Kidney (tissue), 14 donors: ENCODE measurements around the gene TRIM44. TPM values are rescaled to one million over a fixed set of nuclear protein-coding genes. Genes with fewer than 3 reads are reported as not detected.

Experiments
- DNase-seq, 5 donors: peaks; one replicate each; pipeline ENCODE4 v3.0.0-alpha.2; 2013 to 2020
- FAIRE-seq: peaks from 2 replicates; lab custom pipeline; 2012; peaks lifted over from hg19 to GRCh38; lab: Jason Lieb, UNC
- H3K27ac ChIP-seq, 2 donors: one replicate each; pipeline ENCODE4 v1.7.0; 2013; ENCODE audit warnings: low read depth in 2 of 2, low read length in 2 of 2, inconsistent platforms in 1 of 2
- H3K27me3 ChIP-seq: one replicate; pipeline ENCODE4 v1.7.1; 2013; ENCODE audit warnings: low read length, inconsistent platforms; ENCODE audit not compliant: control insufficient read depth, insufficient read depth
- H3K36me3 ChIP-seq, 3 donors: one replicate each; pipeline versions ENCODE4 v1.7.0 to v1.7.1; 2013; ENCODE audit warnings: low read length in 3 of 3, control low read depth in 1 of 3, inconsistent platforms in 1 of 3; ENCODE audit not compliant: insufficient read depth in 3 of 3, control insufficient read depth in 2 of 3
- H3K4me1 ChIP-seq, 3 donors: one replicate each; pipeline versions ENCODE4 v1.7.0 to v1.7.1; 2013; ENCODE audit warnings: low read length in 3 of 3, inconsistent platforms in 1 of 3, low read depth in 1 of 3; ENCODE audit not compliant: control insufficient read depth in 2 of 3, insufficient read depth in 2 of 3
- H3K4me3 ChIP-seq, 3 donors: one replicate each; pipeline versions ENCODE4 v1.7.0 to v1.8.1; 2013; ENCODE audit warnings: low read length in 3 of 3, control low read depth in 1 of 3, inconsistent platforms in 1 of 3
- H3K9ac ChIP-seq, 3 donors: one replicate each; pipeline versions ENCODE4 v1.7.0 to v1.7.1; 2013; ENCODE audit warnings: low read length in 3 of 3, control low read depth in 1 of 3, inconsistent platforms in 1 of 3
- H3K9me3 ChIP-seq, 3 donors: one replicate each; pipeline versions ENCODE4 v1.7.0 to v1.7.1; 2013; ENCODE audit warnings: low read length in 3 of 3, control low read depth in 1 of 3, inconsistent platforms in 1 of 3; ENCODE audit not compliant: control insufficient read depth in 2 of 3, insufficient read depth in 1 of 3
- CTCF ChIP-seq: IDR thresholded peaks from 3 replicates; pipeline ENCODE4 v1.5.1; 2012; ENCODE audit warnings: mild to moderate bottlenecking, moderate library complexity, borderline replicate concordance; ENCODE audit not compliant: insufficient read depth; ENCODE audit errors: extremely low read depth
- intact Hi-C: fragments of 100-400 bp; cut with DNase I; formaldehyde crosslinking; loops from one replicate; pipeline ENCODE4 v1.11.1; 2022
- polyA plus RNA-seq: library from polyadenylated mRNA; stranded (reverse); fragments of 350-450 nt; fragmentation: Illumina TruSeq; extraction: RNeasy Lipid Tissue Mini Kit (QIAGEN cat#74804); gene quantifications from one replicate; pipeline ENCODE4 v1.2.3, GENCODE V29; 2014; ENCODE audit warnings: low read depth, low replicate concordance; ENCODE audit not compliant: insufficient read depth
- total RNA-seq: library from RNA; stranded (reverse); fragmentation: NEBNext Ultra II Directional; extraction: Animal tissue kit (Norgen Biotek cat#: 25700); gene quantifications from one replicate; pipeline ENCODE4 v1.2.1, GENCODE V29; 2021
- donor health status: control.
- donor health status: control.
- donor health status: control.
- donor health status: control.
- donor health status: control.
- donor health status: DM: yes; HTN: yes; CAD: no.
- donor health status: Normal renal cell carcinoma (clear cell type).

Gene TRIM44
- total and polyA plus RNA-seq, 2 donors from 2014 or later = 14.5 to 88.9 TPM

- H3K4me3 ChIP-seq = no peak overlapping the region
- intact Hi-C loops = no loop called here
- no peak overlapping the region for H3K27ac ChIP-seq
- H3K36me3 ChIP-seq = no peaks in the 10 kb centered on the region
- no peaks in the 10 kb centered on the region for H3K27me3 ChIP-seq
- TF ChIP-seq CTCF = no peak
- DNase-seq = no peak
- no peak for FAIRE-seq
- H3K4me1 ChIP-seq = no peaks in the 10 kb centered on the region
- no peaks in the 10 kb centered on the region for H3K9me3 ChIP-seq
- no peak overlapping the region for H3K9ac ChIP-seq
Measured at GRCh38 chr11:35842958-35843357, 180.4 kb downstream of the TRIM44 start.

DNA sequence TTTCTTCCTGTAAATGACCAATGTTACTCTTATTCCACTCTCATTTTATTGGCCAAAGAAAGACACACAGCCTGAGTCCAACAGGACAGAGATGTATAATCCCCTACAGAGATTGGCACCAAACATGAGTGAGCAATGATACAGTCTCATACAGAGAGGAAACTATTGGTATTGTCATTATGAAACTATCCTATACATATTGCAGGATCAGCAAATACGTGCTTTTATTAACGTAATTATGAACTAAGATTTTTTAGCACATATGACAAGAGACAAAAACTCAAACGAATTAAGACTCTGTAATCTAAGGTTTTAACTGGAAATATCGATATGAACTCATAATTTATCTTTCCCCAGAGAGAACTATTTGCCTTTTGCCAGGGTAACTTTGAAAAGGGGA lies 182.0 kb downstream of the TRIM44 start:
- no peaks in the 10 kb centered on the region for H3K36me3 ChIP-seq
- FAIRE-seq (no peak), DNase-seq (no peak)
- intact Hi-C loops = no loop called here
- no peak overlapping the region for H3K27ac ChIP-seq
- no peaks in the 10 kb centered on the region for H3K27me3 ChIP-seq
- H3K9ac ChIP-seq = no peak overlapping the region
- no peaks in the 10 kb centered on the region for H3K9me3 ChIP-seq
- H3K4me1 ChIP-seq = no peaks in the 10 kb centered on the region
- H3K4me3 ChIP-seq = no peak overlapping the region
- no peak for TF ChIP-seq CTCF

DNA sequence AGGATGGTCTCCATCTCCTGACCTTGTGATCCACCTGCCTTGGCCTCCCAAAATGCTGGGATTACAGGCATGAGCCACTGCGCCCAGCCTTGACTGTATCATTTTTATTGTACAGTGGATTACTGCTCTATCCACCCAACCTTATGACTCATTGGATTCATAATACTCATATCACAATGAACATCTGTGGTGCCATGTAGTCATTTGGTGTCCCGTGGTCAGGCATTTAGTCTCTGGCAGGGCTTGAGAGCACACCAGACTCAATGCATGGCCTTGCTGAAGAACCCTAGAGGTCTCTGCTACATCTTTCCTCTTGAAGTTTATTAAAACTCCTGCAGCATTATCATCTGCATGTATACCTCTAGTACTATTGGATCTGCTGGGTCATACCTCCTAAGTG lies 183.3 kb downstream of the TRIM44 start:
- FAIRE-seq (no peak), DNase-seq (no peak)
- Histone ChIP-seq H3K27me3 (no peaks in the 10 kb centered on the region), H3K36me3 (no peaks in the 10 kb centered on the region), H3K4me1 (no peaks in the 10 kb centered on the region), H3K9me3 (no peaks in the 10 kb centered on the region), H3K9ac (no peak overlapping the region), H3K27ac (no peak overlapping the region), H3K4me3 (no peak overlapping the region)
- no peak for TF ChIP-seq CTCF
- intact Hi-C loops = no loop called here

- intact Hi-C loops = no loop called here
- no peak overlapping the region for H3K9ac ChIP-seq
- no peak overlapping the region for H3K27ac ChIP-seq
- H3K4me3 ChIP-seq = no peak overlapping the region
- H3K4me1 ChIP-seq = no peaks in the 10 kb centered on the region
- H3K27me3 ChIP-seq = no peaks in the 10 kb centered on the region
- DNase-seq = no peak
- no peak for FAIRE-seq
- H3K9me3 ChIP-seq = no peaks in the 10 kb centered on the region
- TF ChIP-seq CTCF = no peak
- H3K36me3 ChIP-seq = no peaks in the 10 kb centered on the region
Measured at GRCh38 chr11:35846874-35847273, 184.3 kb downstream of the TRIM44 start.
